HepG2 (cell line): ENCODE measurements around the gene KANK4. TPM values are rescaled to one million over a fixed set of nuclear protein-coding genes. Genes with fewer than 3 reads are reported as not detected.
A peak's percentile ranks its signal among the peaks of the same experiment; 100 is the strongest.

Experiments
- ARNT ChIP-seq: fragments of 450-650 bp; IDR thresholded peaks from 2 replicates; pipeline ENCODE4 v1.6.1; 2017
- EP300 ChIP-seq, 3 experiments: sonication (generic) in 1 of 3; formaldehyde crosslinking in 1 of 3; IDR thresholded peaks; 2 replicates each; pipeline versions ENCODE4 v1.5.1 to v1.6.1; 2011 to 2020; ENCODE audit warnings: low read depth in 2 of 3, low read length in 2 of 3, borderline replicate concordance in 1 of 3, improper control_type of control experiment in 1 of 3, mild to moderate bottlenecking in 1 of 3, missing genetic modification reagents in 1 of 3, moderate library complexity in 1 of 3
- JDP2 ChIP-seq: sonication (generic); formaldehyde crosslinking; IDR thresholded peaks from 2 replicates; pipeline ENCODE4 v1.8.1; 2022; ENCODE audit warnings: missing genetic modification reagents, borderline replicate concordance
- KLF13 ChIP-seq: sonication (generic); formaldehyde crosslinking; IDR thresholded peaks from 2 replicates; pipeline ENCODE4 v1.4.0; 2020; ENCODE audit warnings: mild to moderate bottlenecking, missing genetic modification reagents
- MIER3 ChIP-seq: IDR thresholded peaks from 2 replicates; pipeline ENCODE4 v1.6.1; 2016; ENCODE audit warnings: missing compliant biosample characterization, borderline replicate concordance
- NR2F6 ChIP-seq, 2 experiments: IDR thresholded peaks; 2 replicates each; pipeline ENCODE4 v1.6.1; 2016; ENCODE audit warnings: antibody characterized with exemption in 1 of 2, mild to moderate bottlenecking in 1 of 2
- SALL1 ChIP-seq: sonication (generic); formaldehyde crosslinking; IDR thresholded peaks from 2 replicates; pipeline ENCODE4 v1.8.0; 2022; ENCODE audit warnings: mild to moderate bottlenecking, missing genetic modification reagents
- SOX5 ChIP-seq: IDR thresholded peaks from 2 replicates; pipeline ENCODE4 v1.6.1; 2016; ENCODE audit warnings: borderline replicate concordance
- YY1 ChIP-seq: IDR thresholded peaks from 2 replicates; pipeline ENCODE4 v1.6.1; 2011; ENCODE audit warnings: low read length, low read depth, moderate library complexity, mild to moderate bottlenecking; ENCODE audit not compliant: insufficient read depth, insufficient replicate concordance
- ZBTB7B ChIP-seq: sonication (generic); formaldehyde crosslinking; IDR thresholded peaks from 2 replicates; pipeline ENCODE4 v1.4.0; 2020; ENCODE audit warnings: missing genetic modification reagents
- ZFAT ChIP-seq: sonication (generic); formaldehyde crosslinking; conservative IDR thresholded peaks from 2 replicates; pipeline ENCODE4 v1.8.1; 2023; ENCODE audit warnings: missing genetic modification reagents, inconsistent platforms
- ZFP36L1 ChIP-seq: sonication (generic); formaldehyde crosslinking; IDR thresholded peaks from 2 replicates; pipeline ENCODE4 v1.8.0; 2022; ENCODE audit warnings: mild to moderate bottlenecking, missing genetic modification reagents, moderate library complexity
- ZNF12 ChIP-seq: sonication (generic); formaldehyde crosslinking; IDR thresholded peaks from 2 replicates; pipeline ENCODE4 v1.5.0; 2020; ENCODE audit warnings: missing genetic modification reagents
- ZNF234 ChIP-seq: sonication (generic); formaldehyde crosslinking; conservative IDR thresholded peaks from 2 replicates; pipeline ENCODE4 v1.5.1; 2020; ENCODE audit warnings: mild to moderate bottlenecking, missing genetic modification reagents
- ZNF451 ChIP-seq: sonication (generic); formaldehyde crosslinking; IDR thresholded peaks from 2 replicates; pipeline ENCODE4 v1.5.0; 2020; ENCODE audit warnings: mild to moderate bottlenecking, missing genetic modification reagents
- ZNF510 ChIP-seq: sonication (generic); formaldehyde crosslinking; IDR thresholded peaks from 2 replicates; pipeline ENCODE4 v1.4.0; 2020; ENCODE audit warnings: low read depth, mild to moderate bottlenecking, missing genetic modification reagents
- ZNF816 ChIP-seq: sonication (generic); formaldehyde crosslinking; IDR thresholded peaks from 2 replicates; pipeline ENCODE4 v1.8.0; 2022; ENCODE audit warnings: missing genetic modification reagents, mild to moderate bottlenecking, borderline replicate concordance
- polyA plus RNA-seq, 8 experiments: library from polyadenylated mRNA; depleted of rRNA in 3 of 8; stranded (reverse) in 7 of 8; unstranded in 1 of 8; fragments of >200 nt; fragmentation: Illumina TruSeq in 4 of 8; extraction: Trizol in 4 of 8; gene quantifications; 2 replicates each; pipeline versions ENCODE4 v1.2.1 to v1.2.3, GENCODE V29; 2011 to 2016; ENCODE audit warnings: low read depth in 4 of 8, missing spikeins in 1 of 8, mixed read lengths in 1 of 8; ENCODE audit not compliant: insufficient read depth in 1 of 8
- total RNA-seq, 5 experiments: library from RNA; depleted of rRNA; stranded (reverse); fragments of >200 nt; fragmentation: Illumina TruSeq; extraction: Trizol; gene quantifications; 2 replicates each; pipeline ENCODE4 v1.2.3, GENCODE V29; 2016; ENCODE audit warnings: low read depth in 1 of 5
- TF ChIP-seq, protein P1 (sequence below): IDR thresholded peaks from 2 replicates; pipeline ENCODE4 v1.4.0; 2020; ENCODE audit warnings: mild to moderate bottlenecking, missing genetic modification reagents
- TF ChIP-seq, protein P2 (sequence below): sonication (generic); formaldehyde crosslinking; IDR thresholded peaks from 2 replicates; pipeline ENCODE4 v1.5.1; 2020; ENCODE audit warnings: mild to moderate bottlenecking, missing genetic modification reagents, moderate library complexity
- TF ChIP-seq, protein P3 (sequence below): sonication (generic); formaldehyde crosslinking; IDR thresholded peaks from 2 replicates; pipeline ENCODE4 v1.5.1; 2020; ENCODE audit warnings: missing genetic modification reagents, mild to moderate bottlenecking, borderline replicate concordance

KANK4 gene
- total and polyA plus RNA-seq, 2 of the 13 experiments (the other 11 are each of a cell fraction or from before 2014, with no cell fraction given) = 16.1 to 25.7 TPM

DNA sequence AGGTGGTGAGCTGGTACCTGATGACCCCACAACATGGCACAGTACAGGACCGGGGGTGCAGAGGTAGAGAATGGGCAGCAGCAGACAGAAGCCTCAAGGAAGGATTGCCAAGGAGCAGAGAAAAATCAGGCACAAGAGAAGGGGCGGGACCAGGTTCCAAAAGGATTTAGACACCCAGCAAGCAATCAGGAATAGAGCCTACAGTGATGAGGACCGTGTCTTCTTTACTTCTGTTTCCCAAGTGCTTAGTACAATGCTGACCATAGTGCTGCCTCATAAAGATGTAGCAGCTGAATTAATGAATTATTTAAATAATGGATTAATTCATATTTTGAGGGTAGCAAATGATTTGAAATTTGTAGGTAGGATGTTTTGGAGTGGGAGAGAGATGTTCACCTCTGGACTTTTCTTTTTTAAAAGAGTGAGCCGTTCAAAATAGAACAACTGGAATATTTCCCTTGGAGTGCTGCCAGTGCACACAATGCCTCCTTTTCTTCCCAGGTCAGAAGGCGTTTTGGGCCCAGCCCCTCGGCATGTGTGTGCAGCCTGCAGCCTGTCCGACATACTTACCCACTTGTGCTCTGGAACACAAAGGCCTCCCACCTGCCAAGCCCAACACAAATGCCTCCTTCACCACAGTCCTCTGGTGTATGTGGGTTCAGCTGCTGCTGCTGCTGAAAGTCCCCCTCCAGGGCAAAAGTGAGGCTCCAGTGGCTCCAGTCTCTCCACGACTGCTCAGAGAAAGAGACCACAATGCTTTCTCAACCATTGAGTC is 19.6 kb downstream of the KANK4 start (continued):
- TF ChIP-seq, protein P1, sequence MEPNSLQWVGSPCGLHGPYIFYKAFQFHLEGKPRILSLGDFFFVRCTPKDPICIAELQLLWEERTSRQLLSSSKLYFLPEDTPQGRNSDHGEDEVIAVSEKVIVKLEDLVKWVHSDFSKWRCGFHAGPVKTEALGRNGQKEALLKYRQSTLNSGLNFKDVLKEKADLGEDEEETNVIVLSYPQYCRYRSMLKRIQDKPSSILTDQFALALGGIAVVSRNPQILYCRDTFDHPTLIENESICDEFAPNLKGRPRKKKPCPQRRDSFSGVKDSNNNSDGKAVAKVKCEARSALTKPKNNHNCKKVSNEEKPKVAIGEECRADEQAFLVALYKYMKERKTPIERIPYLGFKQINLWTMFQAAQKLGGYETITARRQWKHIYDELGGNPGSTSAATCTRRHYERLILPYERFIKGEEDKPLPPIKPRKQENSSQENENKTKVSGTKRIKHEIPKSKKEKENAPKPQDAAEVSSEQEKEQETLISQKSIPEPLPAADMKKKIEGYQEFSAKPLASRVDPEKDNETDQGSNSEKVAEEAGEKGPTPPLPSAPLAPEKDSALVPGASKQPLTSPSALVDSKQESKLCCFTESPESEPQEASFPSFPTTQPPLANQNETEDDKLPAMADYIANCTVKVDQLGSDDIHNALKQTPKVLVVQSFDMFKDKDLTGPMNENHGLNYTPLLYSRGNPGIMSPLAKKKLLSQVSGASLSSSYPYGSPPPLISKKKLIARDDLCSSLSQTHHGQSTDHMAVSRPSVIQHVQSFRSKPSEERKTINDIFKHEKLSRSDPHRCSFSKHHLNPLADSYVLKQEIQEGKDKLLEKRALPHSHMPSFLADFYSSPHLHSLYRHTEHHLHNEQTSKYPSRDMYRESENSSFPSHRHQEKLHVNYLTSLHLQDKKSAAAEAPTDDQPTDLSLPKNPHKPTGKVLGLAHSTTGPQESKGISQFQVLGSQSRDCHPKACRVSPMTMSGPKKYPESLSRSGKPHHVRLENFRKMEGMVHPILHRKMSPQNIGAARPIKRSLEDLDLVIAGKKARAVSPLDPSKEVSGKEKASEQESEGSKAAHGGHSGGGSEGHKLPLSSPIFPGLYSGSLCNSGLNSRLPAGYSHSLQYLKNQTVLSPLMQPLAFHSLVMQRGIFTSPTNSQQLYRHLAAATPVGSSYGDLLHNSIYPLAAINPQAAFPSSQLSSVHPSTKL = peak; percentile 63
- TF ChIP-seq NR2F6 (IDR thresholded peaks at IDR 0.05) (no peak), NR2F6 (CRISPR knock-in tag; IDR thresholded peaks at IDR 0.05) (peak; percentile 35; the same call in 1 of the 2 replicates), YY1 (no peak), EP300 (IDR thresholded peaks at IDR 0.05; ENCODE audit: low read depth in 2 of 2, low read length in 2 of 2) (0 out of 4 replicates have a peak, but pooled peaks of 1 of the 2 experiments have one; percentile 18), EP300 (CRISPR knock-in tag; IDR thresholded peaks at IDR 0.05; ENCODE audit: borderline replicate concordance) (no peak), ZNF510 (no peak), ZNF451 (CRISPR knock-in tag) (no peak), ZFAT (no peak), JDP2 (no peak), ZBTB7B (CRISPR knock-in tag) (peak; percentile 36; the same call in 1 of the 2 replicates), KLF13 (CRISPR knock-in tag) (no peak), ZNF12 (CRISPR knock-in tag) (0 out of 2 replicates have a peak, but pooled peaks have one; percentile 27), ZNF816 (CRISPR knock-in tag) (no peak), SOX5 (CRISPR knock-in tag) (peak; percentile 74; the same call in 1 of the 2 replicates), MIER3 (no peak), ARNT (no peak), ZNF234 (CRISPR knock-in tag) (no peak), ZFP36L1 (no peak), SALL1 (CRISPR knock-in tag) (peak; percentile 71)
- TF ChIP-seq, protein P2, sequence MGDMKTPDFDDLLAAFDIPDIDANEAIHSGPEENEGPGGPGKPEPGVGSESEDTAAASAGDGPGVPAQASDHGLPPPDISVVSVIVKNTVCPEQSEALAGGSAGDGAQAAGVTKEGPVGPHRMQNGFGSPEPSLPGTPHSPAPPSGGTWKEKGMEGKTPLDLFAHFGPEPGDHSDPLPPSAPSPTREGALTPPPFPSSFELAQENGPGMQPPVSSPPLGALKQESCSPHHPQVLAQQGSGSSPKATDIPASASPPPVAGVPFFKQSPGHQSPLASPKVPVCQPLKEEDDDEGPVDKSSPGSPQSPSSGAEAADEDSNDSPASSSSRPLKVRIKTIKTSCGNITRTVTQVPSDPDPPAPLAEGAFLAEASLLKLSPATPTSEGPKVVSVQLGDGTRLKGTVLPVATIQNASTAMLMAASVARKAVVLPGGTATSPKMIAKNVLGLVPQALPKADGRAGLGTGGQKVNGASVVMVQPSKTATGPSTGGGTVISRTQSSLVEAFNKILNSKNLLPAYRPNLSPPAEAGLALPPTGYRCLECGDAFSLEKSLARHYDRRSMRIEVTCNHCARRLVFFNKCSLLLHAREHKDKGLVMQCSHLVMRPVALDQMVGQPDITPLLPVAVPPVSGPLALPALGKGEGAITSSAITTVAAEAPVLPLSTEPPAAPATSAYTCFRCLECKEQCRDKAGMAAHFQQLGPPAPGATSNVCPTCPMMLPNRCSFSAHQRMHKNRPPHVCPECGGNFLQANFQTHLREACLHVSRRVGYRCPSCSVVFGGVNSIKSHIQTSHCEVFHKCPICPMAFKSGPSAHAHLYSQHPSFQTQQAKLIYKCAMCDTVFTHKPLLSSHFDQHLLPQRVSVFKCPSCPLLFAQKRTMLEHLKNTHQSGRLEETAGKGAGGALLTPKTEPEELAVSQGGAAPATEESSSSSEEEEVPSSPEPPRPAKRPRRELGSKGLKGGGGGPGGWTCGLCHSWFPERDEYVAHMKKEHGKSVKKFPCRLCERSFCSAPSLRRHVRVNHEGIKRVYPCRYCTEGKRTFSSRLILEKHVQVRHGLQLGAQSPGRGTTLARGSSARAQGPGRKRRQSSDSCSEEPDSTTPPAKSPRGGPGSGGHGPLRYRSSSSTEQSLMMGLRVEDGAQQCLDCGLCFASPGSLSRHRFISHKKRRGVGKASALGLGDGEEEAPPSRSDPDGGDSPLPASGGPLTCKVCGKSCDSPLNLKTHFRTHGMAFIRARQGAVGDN (CRISPR knock-in tag) = peak; percentile 72
- TF ChIP-seq, protein P3, sequence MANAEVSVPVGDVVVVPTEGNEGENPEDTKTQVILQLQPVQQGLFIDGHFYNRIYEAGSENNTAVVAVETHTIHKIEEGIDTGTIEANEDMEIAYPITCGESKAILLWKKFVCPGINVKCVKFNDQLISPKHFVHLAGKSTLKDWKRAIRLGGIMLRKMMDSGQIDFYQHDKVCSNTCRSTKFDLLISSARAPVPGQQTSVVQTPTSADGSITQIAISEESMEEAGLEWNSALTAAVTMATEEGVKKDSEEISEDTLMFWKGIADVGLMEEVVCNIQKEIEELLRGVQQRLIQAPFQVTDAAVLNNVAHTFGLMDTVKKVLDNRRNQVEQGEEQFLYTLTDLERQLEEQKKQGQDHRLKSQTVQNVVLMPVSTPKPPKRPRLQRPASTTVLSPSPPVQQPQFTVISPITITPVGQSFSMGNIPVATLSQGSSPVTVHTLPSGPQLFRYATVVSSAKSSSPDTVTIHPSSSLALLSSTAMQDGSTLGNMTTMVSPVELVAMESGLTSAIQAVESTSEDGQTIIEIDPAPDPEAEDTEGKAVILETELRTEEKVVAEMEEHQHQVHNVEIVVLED (CRISPR knock-in tag) = no peak
